SK-N-SH (cell line): ENCODE measurements around the gene RNF13. TPM values are rescaled to one million over a fixed set of nuclear protein-coding genes. Genes with fewer than 3 reads are reported as not detected.

Experiments used
- CTCF ChIA-PET: fragments of 300-600, 350-600 bp; formaldehyde crosslinking; extraction: SDS; loops from one replicate; lab custom pipeline; 2021; lab: Yijun Ruan, JAX
- POLR2A ChIA-PET: fragments of 350-600 bp; sonication (Branson Sonifier 250); formaldehyde crosslinking; extraction: SDS; loops from one replicate; lab custom pipeline; 2020; ENCODE audit warnings: antibody characterized with exemption, inconsistent platforms; lab: Yijun Ruan, JAX
- DNase-seq: peaks from one replicate; pipeline ENCODE4 v3.0.0; 2012
- H2AFZ ChIP-seq: fragments of 200-600 bp; sonication (generic); 2 replicates; pipeline ENCODE4 v1.8.1; 2016; ENCODE audit warnings: antibody characterized with exemption, mild to moderate bottlenecking, low read depth
- H3F3A ChIP-seq: fragments of 200-600 bp; sonication (generic); replicated peaks from 2 replicates; pipeline ENCODE3; 2016; ENCODE audit warnings: antibody characterized with exemption, mild to moderate bottlenecking; ENCODE audit not compliant: insufficient read depth
- H3K27ac ChIP-seq, 2 experiments: fragments of 200-500 bp in 1 of 2; fragments of 200-600 bp in 1 of 2; sonication (Bioruptor generic) in 1 of 2; sonication (generic), shearing (Covaris generic) in 1 of 2; 2 replicates each; pipeline versions ENCODE4 v1.5.1 to v1.6.1; 2014 to 2016; ENCODE audit warnings: low read depth in 2 of 2, inconsistent platforms in 1 of 2, low read length in 1 of 2, mild to moderate bottlenecking in 1 of 2, mixed read lengths in 1 of 2
- H3K27me3 ChIP-seq: fragments of 200-600 bp; sonication (generic), shearing (Covaris generic); 2 replicates; pipeline ENCODE4 v1.6.1; 2016; ENCODE audit warnings: mixed run types; ENCODE audit not compliant: insufficient read depth
- H3K36me3 ChIP-seq, 2 experiments: fragments of 200-500 bp in 1 of 2; fragments of 200-600 bp in 1 of 2; sonication (Bioruptor generic) in 1 of 2; sonication (generic) in 1 of 2; replicated peaks in 1 of 2; 2 replicates each; pipeline versions ENCODE3 to v1.5.1; 2014 to 2016; ENCODE audit warnings: low read length in 1 of 2, mild to moderate bottlenecking in 1 of 2; ENCODE audit not compliant: insufficient read depth in 2 of 2, control insufficient read depth in 1 of 2
- H3K4me1 ChIP-seq, 2 experiments: fragments of 200-500 bp in 1 of 2; fragments of 200-600 bp in 1 of 2; sonication (Bioruptor generic) in 1 of 2; sonication (generic), shearing (Covaris generic) in 1 of 2; 2 replicates each; pipeline versions ENCODE4 v1.5.1 to v1.6.1; 2014 to 2016; ENCODE audit warnings: low read depth in 1 of 2, low read length in 1 of 2, mixed run types in 1 of 2; ENCODE audit not compliant: insufficient read depth in 2 of 2, control insufficient read depth in 1 of 2
- H3K4me2 ChIP-seq: fragments of 200-600 bp; sonication (generic), shearing (Covaris generic); 2 replicates; pipeline ENCODE4 v1.6.1; 2017; ENCODE audit warnings: mixed run types
- H3K4me3 ChIP-seq, 2 experiments: fragments of 200-500 bp in 1 of 2; fragments of 200-600 bp in 1 of 2; sonication (Bioruptor generic) in 1 of 2; sonication (generic), shearing (Covaris generic) in 1 of 2; 2 replicates each; pipeline versions ENCODE4 v1.5.1 to v1.8.1; 2014 to 2016; ENCODE audit warnings: low read depth in 2 of 2, inconsistent platforms in 1 of 2, low read length in 1 of 2, mild to moderate bottlenecking in 1 of 2, mixed read lengths in 1 of 2, moderate library complexity in 1 of 2
- H3K79me2 ChIP-seq: fragments of 200-600 bp; sonication (generic); 2 replicates; pipeline ENCODE4 v1.8.1; 2017; ENCODE audit warnings: mild to moderate bottlenecking; ENCODE audit not compliant: insufficient read depth
- H3K9ac ChIP-seq: fragments of 200-600 bp; sonication (generic); 2 replicates; pipeline ENCODE4 v1.6.1; 2017; ENCODE audit warnings: mixed run types
- H3K9me2 ChIP-seq: fragments of 200-600 bp; sonication (generic); 2 replicates; pipeline ENCODE4 v1.6.1; 2017; ENCODE audit warnings: mixed run types
- H3K9me3 ChIP-seq: fragments of 200-600 bp; sonication (generic); 2 replicates; pipeline ENCODE4 v1.6.1; 2017; ENCODE audit warnings: mixed run types, mild to moderate bottlenecking, moderate library complexity
- H4K20me1 ChIP-seq: fragments of 200-600 bp; sonication (generic); 2 replicates; pipeline ENCODE4 v1.6.1; 2017; ENCODE audit warnings: mild to moderate bottlenecking, mixed run types; ENCODE audit not compliant: insufficient read depth
- CHD2 ChIP-seq: fragments of 150-350 bp; IDR thresholded peaks from 2 replicates; pipeline ENCODE4 v1.6.1; 2018; ENCODE audit warnings: low read length; ENCODE audit not compliant: partially characterized antibody
- EZH2phosphoT487 ChIP-seq: fragments of 200-600 bp; sonication (generic); IDR thresholded peaks from 2 replicates; pipeline ENCODE4 v1.6.1; 2017; ENCODE audit warnings: low read depth, mixed run types, mild to moderate bottlenecking, antibody characterized with exemption, moderate library complexity, borderline replicate concordance
- GABPA ChIP-seq: IDR thresholded peaks from 2 replicates; pipeline ENCODE4 v1.4.0; 2012; ENCODE audit warnings: low read depth, mild to moderate bottlenecking
- MEF2A ChIP-seq: IDR thresholded peaks from 2 replicates; pipeline ENCODE4 v1.4.0; 2012; ENCODE audit warnings: low read depth, borderline replicate concordance
- MXI1 ChIP-seq: IDR thresholded peaks from 2 replicates; pipeline ENCODE4 v1.6.1; 2012; ENCODE audit warnings: mild to moderate bottlenecking, low read depth, low read length, improper control_type of control experiment
- NFIC ChIP-seq: IDR thresholded peaks from 2 replicates; pipeline ENCODE4 v1.4.0; 2012; ENCODE audit warnings: borderline replicate concordance
- RAD21 ChIP-seq: IDR thresholded peaks from 2 replicates; pipeline ENCODE4 v1.6.1; 2012; ENCODE audit warnings: mild to moderate bottlenecking, low read length
- RCOR1 ChIP-seq: fragments of 150-350 bp; IDR thresholded peaks from 2 replicates; pipeline ENCODE4 v1.6.1; 2017; ENCODE audit warnings: antibody characterized with exemption, low read length
- REST ChIP-seq: IDR thresholded peaks from 2 replicates; pipeline ENCODE4 v1.6.1; 2012; ENCODE audit warnings: mild to moderate bottlenecking, low read depth, low read length, moderate library complexity
- TAF1 ChIP-seq: IDR thresholded peaks from 2 replicates; pipeline ENCODE4 v1.6.1; 2012; ENCODE audit warnings: low read depth, mild to moderate bottlenecking, low read length, moderate library complexity, borderline replicate concordance
- USF1 ChIP-seq: IDR thresholded peaks from 2 replicates; pipeline ENCODE4 v1.4.0; 2012; ENCODE audit warnings: low read depth, borderline replicate concordance
- YY1 ChIP-seq: IDR thresholded peaks from 2 replicates; pipeline ENCODE4 v1.4.0; 2012; ENCODE audit warnings: low read depth, mild to moderate bottlenecking
- polyA plus RNA-seq, 3 experiments: library from polyadenylated mRNA; depleted of rRNA; stranded (reverse); fragments of >200 nt; gene quantifications; 2 replicates each; pipeline ENCODE4 v1.2.3, GENCODE V29; 2012
- TF ChIP-seq, protein P1 (sequence below): fragments of 150-350 bp; IDR thresholded peaks from 2 replicates; pipeline ENCODE4 v1.6.1; 2016; ENCODE audit warnings: mild to moderate bottlenecking, low read depth, low read length

The RNF13 gene
- polyA plus RNA-seq, 1 of the 3 experiments (the other 2 are of a cell fraction) = 14.9 TPM

DNA sequence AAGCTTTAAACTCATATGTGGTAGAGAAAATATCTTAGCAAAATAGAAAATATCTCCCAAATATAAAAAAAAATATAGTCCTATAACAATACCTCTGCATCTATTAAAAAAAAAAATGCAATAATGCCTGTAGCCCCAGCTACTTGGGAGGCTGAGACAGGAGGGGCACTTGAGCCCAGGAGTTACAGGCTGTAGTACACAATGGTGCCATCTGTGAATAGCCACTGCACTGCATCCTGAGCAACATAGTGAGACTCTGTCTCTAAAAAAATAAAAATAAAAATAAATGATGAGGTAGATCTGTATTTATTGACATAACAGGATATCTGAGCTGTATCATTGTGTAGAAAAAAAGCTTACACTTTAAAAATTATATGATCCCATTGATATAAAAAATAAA is 87.3 kb downstream of the RNF13 start:
- ChIA-PET POLR2A (no interaction called here), CTCF (interaction anchor here (0.6 to 3.2 kb wide), 3 partner anchors 20 to 92 kb away, joined by 3 to 26 read pairs (median 3); no protein-coding TSS in a partner anchor)
- no peaks in the 10 kb centered on the region for H3K79me2 ChIP-seq
- H3K4me2 ChIP-seq = no peak overlapping the region
- peaks cover 8 to 9% of the 10 kb centered on the region in 2 experiments for H3K36me3 ChIP-seq
- peaks cover 15 to 19% of the 10 kb centered on the region in 2 experiments for H3K4me1 ChIP-seq
- no peaks in the 10 kb centered on the region for H3K9me3 ChIP-seq
- no peak overlapping the region for H2AFZ ChIP-seq
- no peaks in the 10 kb centered on the region for H4K20me1 ChIP-seq
- no peaks in the 10 kb centered on the region for H3K9me2 ChIP-seq
- peaks cover 22% of the 10 kb centered on the region for H3F3A ChIP-seq
- no peak overlapping the region for H3K9ac ChIP-seq
- TF ChIP-seq CHD2 (no peak), NFIC (no peak), USF1 (no peak), GABPA (no peak), EZH2phosphoT487 (no peak), MXI1 (no peak), TAF1 (no peak), MEF2A (no peak), YY1 (no peak), RCOR1 (no peak), REST (no peak), RAD21 (no peak)
- TF ChIP-seq, protein P1, sequence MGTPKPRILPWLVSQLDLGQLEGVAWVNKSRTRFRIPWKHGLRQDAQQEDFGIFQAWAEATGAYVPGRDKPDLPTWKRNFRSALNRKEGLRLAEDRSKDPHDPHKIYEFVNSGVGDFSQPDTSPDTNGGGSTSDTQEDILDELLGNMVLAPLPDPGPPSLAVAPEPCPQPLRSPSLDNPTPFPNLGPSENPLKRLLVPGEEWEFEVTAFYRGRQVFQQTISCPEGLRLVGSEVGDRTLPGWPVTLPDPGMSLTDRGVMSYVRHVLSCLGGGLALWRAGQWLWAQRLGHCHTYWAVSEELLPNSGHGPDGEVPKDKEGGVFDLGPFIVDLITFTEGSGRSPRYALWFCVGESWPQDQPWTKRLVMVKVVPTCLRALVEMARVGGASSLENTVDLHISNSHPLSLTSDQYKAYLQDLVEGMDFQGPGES = no peak
- DNase-seq = no peak
- H3K27me3 ChIP-seq = no peaks in the 10 kb centered on the region
- no peak overlapping the region for H3K4me3 ChIP-seq
- H3K27ac ChIP-seq = peak overlapping the region in 1 of 2 experiments; percentile 97; a peak in 2 of 4 replicates
